DND-41 (cell line): ENCODE data around the gene TEX44.

Source experiments
- ATAC-seq: fragments of 200-7000 bp; cut with Tn5 transposase; 3 replicates; pipeline ENCODE4 v1.9.1; 2021; ENCODE audit warnings: low read depth; ENCODE audit not compliant: insufficient read depth
- DNase-seq: peaks from one replicate; pipeline ENCODE4 v3.0.0-alpha.2; 2020
- H2AFZ ChIP-seq: 2 replicates; pipeline ENCODE4 v1.6.0; 2012; ENCODE audit warnings: low read depth, low read length
- H3K27ac ChIP-seq: 2 replicates; pipeline ENCODE4 v1.5.1; 2012; ENCODE audit warnings: low read length, inconsistent platforms
- H3K27me3 ChIP-seq: fragments of 200-600 bp; sonication (generic); 2 replicates; pipeline ENCODE4 v1.6.0; 2012; ENCODE audit warnings: low read length, mild to moderate bottlenecking, inconsistent platforms; ENCODE audit not compliant: insufficient read depth, poor library complexity
- H3K36me3 ChIP-seq: 2 replicates; pipeline ENCODE4 v1.5.1; 2012; ENCODE audit warnings: low read length, inconsistent platforms; ENCODE audit not compliant: insufficient read depth
- H3K4me1 ChIP-seq: 2 replicates; pipeline ENCODE4 v1.5.1; 2012; ENCODE audit warnings: mild to moderate bottlenecking, low read length; ENCODE audit not compliant: insufficient read depth
- H3K4me2 ChIP-seq: 2 replicates; pipeline ENCODE4 v1.6.0; 2012; ENCODE audit warnings: mild to moderate bottlenecking, moderate library complexity, low read length, inconsistent platforms; ENCODE audit not compliant: insufficient read depth
- H3K4me3 ChIP-seq, 2 experiments: fragments of 200-600 bp in 1 of 2; shearing (Covaris generic) in 1 of 2; 2 replicates each; pipeline ENCODE4 v1.5.1; 2012 to 2016; ENCODE audit warnings: inconsistent platforms in 2 of 2, low read length in 2 of 2, mild to moderate bottlenecking in 2 of 2, low read depth in 1 of 2, moderate library complexity in 1 of 2
- H3K79me2 ChIP-seq: 2 replicates; pipeline ENCODE4 v1.6.0; 2012; ENCODE audit warnings: low read length, inconsistent platforms; ENCODE audit not compliant: insufficient read depth
- H3K9ac ChIP-seq: 2 replicates; pipeline ENCODE4 v1.6.0; 2012; ENCODE audit warnings: low read depth, mild to moderate bottlenecking, inconsistent platforms, low read length, moderate library complexity
- H3K9me3 ChIP-seq: 2 replicates; pipeline ENCODE4 v1.5.1; 2012; ENCODE audit warnings: low read length, moderate library complexity, mild to moderate bottlenecking, inconsistent platforms; ENCODE audit not compliant: insufficient read depth, severe bottlenecking
- H4K20me1 ChIP-seq: 2 replicates; pipeline ENCODE4 v1.6.0; 2012; ENCODE audit warnings: low read length; ENCODE audit not compliant: insufficient read depth
- CTCF ChIP-seq: IDR thresholded peaks from 2 replicates; pipeline ENCODE4 v1.5.1; 2012; ENCODE audit warnings: borderline replicate concordance, low read length, moderate library complexity, mild to moderate bottlenecking; ENCODE audit not compliant: poor library complexity, severe bottlenecking; ENCODE audit errors: extremely low read depth
- EZH2 ChIP-seq: IDR thresholded peaks from 3 replicates; pipeline ENCODE4 v1.6.1; 2012; ENCODE audit warnings: borderline replicate concordance, low read depth, mild to moderate bottlenecking, moderate library complexity, low read length, inconsistent platforms; ENCODE audit not compliant: severe bottlenecking

The TEX44 gene

GRCh38 chr2:231627384-231628120, 34.9 kb downstream of the TEX44 start:
- Histone ChIP-seq H3K9ac (peak overlapping the region; percentile 21; the same call in 1 of the 2 replicates), H3K4me3 (no peak overlapping the region), H3K4me2 (peak overlapping the region; percentile 11; the same call in 1 of the 2 replicates), H4K20me1 (no peaks in the 10 kb centered on the region), H2AFZ (peak overlapping the region; percentile 23; the same call in 1 of the 2 replicates), H3K9me3 (no peaks in the 10 kb centered on the region), H3K27me3 (no peaks in the 10 kb centered on the region), H3K4me1 (peaks cover 10% of the 10 kb centered on the region), H3K79me2 (no peaks in the 10 kb centered on the region), H3K36me3 (no peaks in the 10 kb centered on the region), H3K27ac (peak overlapping the region; percentile 50)
- peak; percentile 69 for ATAC-seq
- no peak for DNase-seq
- TF ChIP-seq EZH2 (no peak), CTCF (no peak)

- Histone ChIP-seq H3K4me2 (no peak overlapping the region), H4K20me1 (no peaks in the 10 kb centered on the region), H3K4me3 (no peak overlapping the region), H3K4me1 (peaks cover 8% of the 10 kb centered on the region), H3K27me3 (no peaks in the 10 kb centered on the region), H3K9ac (no peak overlapping the region), H3K36me3 (no peaks in the 10 kb centered on the region), H3K79me2 (no peaks in the 10 kb centered on the region), H3K27ac (no peak overlapping the region), H2AFZ (no peak overlapping the region; the same call in 1 of the 2 replicates), H3K9me3 (no peaks in the 10 kb centered on the region)
- ATAC-seq: no peak
- DNase-seq: no peak
- TF ChIP-seq CTCF (no peak), EZH2 (no peak)
Measured at GRCh38 chr2:231632559-231633142, 40.0 kb downstream of the TEX44 start.

- no peaks in the 10 kb centered on the region for H3K9me3 ChIP-seq
- H3K36me3 ChIP-seq: no peaks in the 10 kb centered on the region
- no peak overlapping the region for H3K4me3 ChIP-seq
- H3K79me2 ChIP-seq: no peaks in the 10 kb centered on the region
- H4K20me1 ChIP-seq: no peaks in the 10 kb centered on the region
- H3K4me1 ChIP-seq: peaks cover under 1% of the 10 kb centered on the region; the same call in 1 of the 2 replicates
- H2AFZ ChIP-seq: peak overlapping the region; percentile 21; the same call in 1 of the 2 replicates
- DNase-seq (no peak), ATAC-seq (0 out of 3 replicates have a peak, but pooled peaks have one; percentile 5)
- TF ChIP-seq EZH2 (no peak), CTCF (no peak)
- no peak overlapping the region for H3K27ac ChIP-seq
- H3K27me3 ChIP-seq: no peaks in the 10 kb centered on the region
- no peak overlapping the region for H3K4me2 ChIP-seq
- H3K9ac ChIP-seq: no peak overlapping the region
Measured at GRCh38 chr2:231633241-231633976, 40.7 kb downstream of the TEX44 start.
